Measurements from ENCODE around the gene YY1. TPM values are rescaled to one million over a fixed set of nuclear protein-coding genes. Genes with fewer than 3 reads are reported as not detected.
A peak's percentile ranks its signal among the peaks of the same experiment; 100 is the strongest.

YY1 gene

GRCh38 chr14:100330388-100330931 lies 91.5 kb downstream of the YY1 start:
- WGBS = 89% methylated on average over 13 of the region's 13 CpGs
- H3K9ac ChIP-seq (ENCODE audit: low read length) = no peak overlapping the region
- H3K14ac ChIP-seq (ENCODE audit: low read length in 2 of 2) = peak overlapping the region in 1 of 2 experiments; percentile 47
- H2BK12ac ChIP-seq (ENCODE audit: low read length in 2 of 2) = peak overlapping the region in 1 of 2 experiments; percentile 24
- H3K23ac ChIP-seq (ENCODE audit: low read length in 2 of 2) = no peak overlapping the region
- peaks cover 11% of the 10 kb centered on the region for H3K4me1 ChIP-seq (ENCODE audit: control insufficient read depth, insufficient read depth, low read depth, low read length)
- no peak overlapping the region for H4K91ac ChIP-seq (ENCODE audit: low read length)
- no peak overlapping the region for H3K27ac ChIP-seq (ENCODE audit: low read length, poor library complexity, severe bottlenecking)
- no peak overlapping the region for H2BK15ac ChIP-seq (ENCODE audit: low read depth, poor library complexity, severe bottlenecking)
- H3K4me3 ChIP-seq (ENCODE audit: insufficient read depth in 1 of 2, low read depth in 1 of 2, low read length in 2 of 2) = no peak overlapping the region
- no peak overlapping the region for H3K4ac ChIP-seq (ENCODE audit: low read depth in 1 of 2, low read length in 2 of 2)
- no peak overlapping the region for H2BK120ac ChIP-seq (ENCODE audit: low read depth, low read length)
- H3K9me3 ChIP-seq (ENCODE audit: control insufficient read depth, low read length) = no peaks in the 10 kb centered on the region
- H3K79me1 ChIP-seq (replicated peaks; ENCODE audit: low read length, poor library complexity, severe bottlenecking) = no peaks in the 10 kb centered on the region
- no peak overlapping the region for H2BK5ac ChIP-seq (ENCODE audit: low read depth, low read length, poor library complexity, severe bottlenecking)
- H2AFZ ChIP-seq (ENCODE audit: low read depth, low read length) = no peak overlapping the region
- peaks cover 0 to 9% of the 10 kb centered on the region in 2 experiments for H3K27me3 ChIP-seq (ENCODE audit: control insufficient read depth in 1 of 2, insufficient read depth in 1 of 2, low read length in 2 of 2)
- no peak overlapping the region for H2AK5ac ChIP-seq (ENCODE audit: low read length, severe bottlenecking)
- DNase-seq = no peak
- H3K36me3 ChIP-seq (ENCODE audit: control insufficient read depth in 1 of 2, insufficient read depth in 2 of 2, low read depth in 1 of 2, low read length in 2 of 2) = peaks cover 17 to 35% of the 10 kb centered on the region in 2 experiments
- H3K4me2 ChIP-seq (ENCODE audit: low read length, poor library complexity, severe bottlenecking) = no peak overlapping the region
- no peak overlapping the region for H4K8ac ChIP-seq (ENCODE audit: low read length)
- no peak overlapping the region for H3K18ac ChIP-seq (ENCODE audit: low read depth in 1 of 2, low read length in 2 of 2)

- no peak overlapping the region for H3K27ac ChIP-seq (ENCODE audit: low read length, poor library complexity, severe bottlenecking)
- peaks cover 27 to 40% of the 10 kb centered on the region in 2 experiments for H3K36me3 ChIP-seq (ENCODE audit: control insufficient read depth in 1 of 2, insufficient read depth in 2 of 2, low read depth in 1 of 2, low read length in 2 of 2)
- H3K27me3 ChIP-seq (ENCODE audit: control insufficient read depth in 1 of 2, insufficient read depth in 1 of 2, low read length in 2 of 2) = peaks cover 0 to 3% of the 10 kb centered on the region in 2 experiments
- no peak overlapping the region for H2BK5ac ChIP-seq (ENCODE audit: low read depth, low read length, poor library complexity, severe bottlenecking)
- H3K9me3 ChIP-seq (ENCODE audit: control insufficient read depth, low read length) = no peaks in the 10 kb centered on the region
- H3K4ac ChIP-seq (ENCODE audit: low read depth in 1 of 2, low read length in 2 of 2) = no peak overlapping the region
- H2AK5ac ChIP-seq (ENCODE audit: low read length, severe bottlenecking) = no peak overlapping the region
- DNase-seq = no peak
- no peak overlapping the region for H3K18ac ChIP-seq (ENCODE audit: low read depth in 1 of 2, low read length in 2 of 2)
- H3K9ac ChIP-seq (ENCODE audit: low read length) = no peak overlapping the region
- no peak overlapping the region for H2BK12ac ChIP-seq (ENCODE audit: low read length in 2 of 2)
- peak overlapping the region; percentile 1 for H4K91ac ChIP-seq (ENCODE audit: low read length)
- 89% methylated on average over 11 of the region's 11 CpGs for WGBS
- no peak overlapping the region for H3K4me2 ChIP-seq (ENCODE audit: low read length, poor library complexity, severe bottlenecking)
- no peak overlapping the region for H2BK120ac ChIP-seq (ENCODE audit: low read depth, low read length)
- H2BK15ac ChIP-seq (ENCODE audit: low read depth, poor library complexity, severe bottlenecking) = no peak overlapping the region
- H3K14ac ChIP-seq (ENCODE audit: low read length in 2 of 2) = peak overlapping the region in 1 of 2 experiments; percentile 39
- no peak overlapping the region for H2AFZ ChIP-seq (ENCODE audit: low read depth, low read length)
- no peak overlapping the region for H4K8ac ChIP-seq (ENCODE audit: low read length)
- H3K79me1 ChIP-seq (replicated peaks; ENCODE audit: low read length, poor library complexity, severe bottlenecking) = no peaks in the 10 kb centered on the region
- no peak overlapping the region for H3K23ac ChIP-seq (ENCODE audit: low read length in 2 of 2)
- no peak overlapping the region for H3K4me3 ChIP-seq (ENCODE audit: insufficient read depth in 1 of 2, low read depth in 1 of 2, low read length in 2 of 2)
- peaks cover 11% of the 10 kb centered on the region for H3K4me1 ChIP-seq (ENCODE audit: control insufficient read depth, insufficient read depth, low read depth, low read length)
Measured at GRCh38 chr14:100332071-100332639, 93.2 kb downstream of the YY1 start.

Small RNA genes lying within 50 kb of the gene (small RNA-seq; reads per million reads assigned to genes)
- gene MIR345 (ENCODE audit: low read depth) (2,375 reads per million, percentile 98 among the genes with 10 or more reads in this experiment), gene RN7SL523P (ENCODE audit: low read depth) (not detected)

Measured in mesenchymal stem cell (in vitro differentiated cells and primary cell).